SK-N-MC (cell line): ENCODE data around the gene DNAJB6.
A peak's percentile ranks its signal among the peaks of the same experiment; 100 is the strongest.

Experiments used
- DNase-seq: peaks from one replicate; pipeline ENCODE4 v3.0.0-alpha.2; 2011; ENCODE audit warnings: low read depth, low spot score
- H3K27ac ChIP-seq: fragments of 200-600 bp; sonication (generic); 2 replicates; pipeline ENCODE4 v1.5.1; 2016; ENCODE audit warnings: mixed run types
- H3K36me3 ChIP-seq: fragments of 200-600 bp; sonication (generic); 2 replicates; pipeline ENCODE4 v1.6.1; 2017; ENCODE audit warnings: antibody characterized with exemption, low read length, mixed read lengths; ENCODE audit not compliant: insufficient read depth
- H3K4me3 ChIP-seq: fragments of 200-600 bp; sonication (generic); 2 replicates; pipeline ENCODE4 v1.5.1; 2016
- H3K9ac ChIP-seq: fragments of 200-600 bp; sonication (generic); 2 replicates; pipeline ENCODE4 v1.8.0; 2017; ENCODE audit warnings: mixed run types, mixed read lengths; ENCODE audit not compliant: insufficient read length
- H3K9me3 ChIP-seq: fragments of 200-600 bp; sonication (generic); 2 replicates; pipeline ENCODE4 v1.6.1; 2017; ENCODE audit warnings: low read depth, mild to moderate bottlenecking, antibody characterized with exemption, low read length, moderate library complexity, mixed read lengths
- EZH2 ChIP-seq: fragments of 200-600 bp; sonication (generic); IDR thresholded peaks from one replicate; pipeline ENCODE4 v1.6.1; 2017; ENCODE audit warnings: antibody characterized with exemption
- FOXP2 ChIP-seq: optimal IDR thresholded peaks from 2 replicates; pipeline ENCODE3; 2011; ENCODE audit warnings: mild to moderate bottlenecking, moderate library complexity; ENCODE audit not compliant: insufficient read depth; ENCODE audit errors: extremely low read length, control extremely low read depth
- POLR2AphosphoS5 ChIP-seq: IDR thresholded peaks from 2 replicates; pipeline ENCODE4 v1.6.1; 2012; ENCODE audit warnings: mild to moderate bottlenecking, low read depth, low read length, borderline replicate concordance

Gene DNAJB6

GRCh38 chr7:157372300-157373232 is 35.8 kb downstream of the DNAJB6 start:
- H3K27ac ChIP-seq, result no peak overlapping the region
- no peak overlapping the region for H3K4me3 ChIP-seq
- TF ChIP-seq POLR2AphosphoS5, result no peak
- TF ChIP-seq EZH2, result no peak
- peaks cover 62% of the 10 kb centered on the region for H3K36me3 ChIP-seq
- H3K9me3 ChIP-seq, result no peaks in the 10 kb centered on the region
- no peak for DNase-seq
- H3K9ac ChIP-seq, result no peak overlapping the region

GRCh38 chr7:157373493-157373892 is 36.7 kb downstream of the DNAJB6 start:
- H3K27ac ChIP-seq, result no peak overlapping the region
- H3K4me3 ChIP-seq, result no peak overlapping the region
- TF ChIP-seq POLR2AphosphoS5 (no peak), FOXP2 (no peak), EZH2 (no peak)
- no peak for DNase-seq
- H3K9me3 ChIP-seq, result no peaks in the 10 kb centered on the region
- no peak overlapping the region for H3K9ac ChIP-seq
- H3K36me3 ChIP-seq, result peaks cover 53% of the 10 kb centered on the region

- TF ChIP-seq POLR2AphosphoS5 (no peak), EZH2 (no peak), FOXP2 (no peak)
- Histone ChIP-seq H3K27ac (no peak overlapping the region; the same call in 1 of the 2 replicates), H3K9ac (no peak overlapping the region), H3K4me3 (no peak overlapping the region), H3K9me3 (no peaks in the 10 kb centered on the region), H3K36me3 (peaks cover 44% of the 10 kb centered on the region)
- DNase-seq, result no peak
These were observed 38.6 kb downstream of the DNAJB6 start for GRCh38 chr7:157375410-157375809.

GRCh38 chr7:157377436-157378124 is 40.8 kb downstream of the DNAJB6 start:
- Histone ChIP-seq H3K4me3 (no peak overlapping the region), H3K36me3 (peaks cover 40% of the 10 kb centered on the region), H3K27ac (0 out of 2 replicates have a peak overlapping the region, but pooled peaks have one; percentile 37), H3K9me3 (no peaks in the 10 kb centered on the region), H3K9ac (no peak overlapping the region)
- TF ChIP-seq FOXP2, result no peak
- TF ChIP-seq POLR2AphosphoS5, result no peak
- no peak for TF ChIP-seq EZH2
- no peak for DNase-seq

- TF ChIP-seq POLR2AphosphoS5 (no peak), EZH2 (no peak), FOXP2 (no peak)
- Histone ChIP-seq H3K36me3 (peaks cover 40% of the 10 kb centered on the region), H3K9ac (no peak overlapping the region), H3K4me3 (no peak overlapping the region), H3K9me3 (no peaks in the 10 kb centered on the region), H3K27ac (0 out of 2 replicates have a peak overlapping the region, but pooled peaks have one; percentile 39)
- DNase-seq, result no peak
These were observed 41.6 kb downstream of the DNAJB6 start for GRCh38 chr7:157378390-157378789.

- TF ChIP-seq FOXP2 (no peak), POLR2AphosphoS5 (no peak), EZH2 (no peak)
- no peak overlapping the region for H3K4me3 ChIP-seq
- no peaks in the 10 kb centered on the region for H3K9me3 ChIP-seq
- no peak overlapping the region for H3K9ac ChIP-seq
- H3K36me3 ChIP-seq, result peaks cover 44% of the 10 kb centered on the region
- H3K27ac ChIP-seq, result no peak overlapping the region
- DNase-seq, result no peak
These were observed 42.7 kb downstream of the DNAJB6 start for GRCh38 chr7:157379493-157379892.

- Histone ChIP-seq H3K36me3 (peaks cover 52% of the 10 kb centered on the region), H3K9me3 (no peaks in the 10 kb centered on the region), H3K4me3 (no peak overlapping the region), H3K9ac (no peak overlapping the region), H3K27ac (no peak overlapping the region)
- TF ChIP-seq POLR2AphosphoS5 (no peak), FOXP2 (no peak), EZH2 (no peak)
- DNase-seq, result no peak
These were observed 43.6 kb downstream of the DNAJB6 start for GRCh38 chr7:157380416-157380815.

- Histone ChIP-seq H3K36me3 (peaks cover 67% of the 10 kb centered on the region), H3K9me3 (no peaks in the 10 kb centered on the region), H3K9ac (no peak overlapping the region), H3K27ac (no peak overlapping the region), H3K4me3 (no peak overlapping the region)
- DNase-seq, result no peak
- TF ChIP-seq EZH2 (no peak), POLR2AphosphoS5 (no peak), FOXP2 (no peak)
These were observed 47.1 kb downstream of the DNAJB6 start for GRCh38 chr7:157383868-157384267.
